ENCODE data around the gene TNFAIP8L3.

Gene TNFAIP8L3

DNA sequence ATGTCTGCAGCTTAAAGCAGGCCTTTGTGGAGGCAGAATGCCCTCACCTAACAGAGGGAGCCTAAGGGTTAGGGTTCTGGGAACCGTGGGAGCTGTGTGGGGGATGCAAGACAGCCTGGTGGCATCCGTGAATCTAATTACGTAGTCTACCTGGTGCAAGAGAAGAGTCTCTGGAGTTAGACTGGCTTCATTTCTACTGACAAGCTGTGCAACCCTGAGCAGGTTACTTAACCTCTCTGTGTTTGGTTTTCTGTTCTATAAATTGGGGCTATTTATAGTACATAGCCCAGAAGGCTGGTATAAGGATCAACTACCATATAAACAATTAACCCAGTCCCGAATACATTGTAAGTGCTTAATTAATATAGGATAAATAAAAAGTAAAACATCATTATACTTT is 8.3 kb downstream of the TNFAIP8L3 start:
- DNase-seq (ENCODE audit: insufficient read length) (no peak), FAIRE-seq (no peak)
- TF ChIP-seq POLR2A (IDR thresholded peaks at IDR 0.05; ENCODE audit: low read depth, low read length), result no peak
- no peak for TF ChIP-seq TAF1 (IDR thresholded peaks at IDR 0.05; ENCODE audit: borderline replicate concordance, low read depth, low read length)
- TF ChIP-seq POLR2AphosphoS5 (IDR thresholded peaks at IDR 0.05; ENCODE audit: low read depth, low read length), result no peak

DNA sequence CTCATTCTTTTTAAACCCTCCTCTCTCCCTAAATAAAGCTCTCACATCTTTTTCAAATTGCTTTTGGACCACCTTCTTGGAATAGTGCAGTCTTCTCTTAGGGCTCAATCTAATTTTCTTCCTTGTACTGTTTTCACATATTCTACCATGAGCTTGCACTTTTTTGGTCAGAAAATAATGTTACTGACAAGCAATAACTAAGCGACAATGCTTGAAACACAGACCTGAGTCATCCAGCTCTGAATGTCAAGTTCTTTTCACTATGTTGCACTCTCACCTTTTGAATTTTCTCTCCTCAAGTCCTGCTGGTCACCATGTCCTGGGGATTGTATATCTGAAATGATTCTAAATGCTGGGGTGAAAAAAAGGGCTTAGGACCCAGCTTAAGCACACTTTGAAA is 8.9 kb downstream of the TNFAIP8L3 start:
- DNase-seq (ENCODE audit: insufficient read length) (no peak), FAIRE-seq (no peak)
- TF ChIP-seq POLR2AphosphoS5 (IDR thresholded peaks at IDR 0.05; ENCODE audit: low read depth, low read length) (no peak), POLR2A (IDR thresholded peaks at IDR 0.05; ENCODE audit: low read depth, low read length) (no peak), TAF1 (IDR thresholded peaks at IDR 0.05; ENCODE audit: borderline replicate concordance, low read depth, low read length) (no peak)

DNA sequence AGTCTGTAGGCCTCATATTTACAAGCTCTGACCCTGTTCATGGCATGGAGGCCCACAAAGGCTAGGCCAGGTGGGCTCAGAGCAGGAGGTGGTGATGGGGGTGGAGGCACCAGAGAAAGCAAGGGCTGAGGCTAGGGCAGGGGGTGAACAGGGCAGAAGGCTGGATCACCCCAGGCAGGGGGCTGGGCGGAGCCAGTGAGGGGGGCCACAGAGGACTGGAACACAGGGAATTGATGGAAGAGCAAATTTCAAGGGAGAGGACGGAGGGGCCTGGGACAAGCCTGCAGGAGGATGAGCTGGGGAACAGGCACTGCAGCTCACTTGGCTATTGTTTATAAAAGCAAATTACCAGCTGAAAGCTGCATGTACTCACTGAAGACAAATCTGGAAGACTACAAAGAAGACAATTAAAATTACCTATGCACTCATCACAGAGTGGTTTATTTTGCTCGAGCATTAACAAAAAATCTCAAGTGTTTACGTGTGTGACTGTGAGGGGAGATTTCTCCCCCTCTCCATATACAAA is 11.0 kb downstream of the TNFAIP8L3 start:
- no peak for FAIRE-seq
- TF ChIP-seq POLR2AphosphoS5 (IDR thresholded peaks at IDR 0.05; ENCODE audit: low read depth, low read length), result no peak
- TF ChIP-seq POLR2A (IDR thresholded peaks at IDR 0.05; ENCODE audit: low read depth, low read length), result no peak
- TF ChIP-seq TAF1 (IDR thresholded peaks at IDR 0.05; ENCODE audit: borderline replicate concordance, low read depth, low read length), result no peak
- DNase-seq (ENCODE audit: insufficient read length), result no peak

DNA sequence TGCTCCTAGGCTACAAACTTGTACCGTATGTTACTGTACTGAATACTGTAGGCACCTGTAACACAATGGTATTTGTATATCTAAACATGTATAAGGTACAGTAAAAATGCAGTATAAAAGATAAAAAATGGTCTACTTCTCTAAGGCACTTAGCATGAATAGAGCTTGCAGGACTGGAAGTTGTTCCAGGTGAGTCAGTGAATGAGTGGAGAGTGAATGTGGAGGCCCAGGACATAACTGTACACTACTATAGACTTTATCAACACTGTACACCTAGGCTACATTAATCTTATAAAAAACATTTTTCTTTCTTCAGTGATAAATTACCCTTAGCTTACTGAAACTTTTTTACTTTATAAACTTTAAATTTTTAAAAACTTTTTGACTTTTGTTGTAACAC is 12.5 kb downstream of the TNFAIP8L3 start:
- no peak for TF ChIP-seq POLR2AphosphoS5 (IDR thresholded peaks at IDR 0.05; ENCODE audit: low read depth, low read length)
- no peak for FAIRE-seq

DNA sequence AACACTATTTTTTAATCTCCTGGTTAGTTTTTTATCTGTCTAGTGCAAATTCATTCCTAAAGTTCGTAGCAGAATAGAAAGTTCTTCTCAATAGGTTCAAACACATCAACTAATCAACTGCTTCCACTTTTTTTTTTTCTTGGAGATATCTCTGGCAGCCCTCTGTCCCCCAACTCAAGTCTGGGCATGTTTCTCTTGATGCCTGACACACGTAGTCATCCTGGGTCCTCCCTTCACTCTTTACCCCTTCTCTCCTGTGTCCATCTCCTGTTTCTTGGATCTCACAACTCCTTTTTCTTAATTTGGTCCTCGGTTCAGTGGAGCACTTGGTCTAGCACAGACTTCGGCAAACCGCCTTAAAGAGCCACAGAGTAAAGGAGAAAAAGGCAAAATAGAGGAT is 14.4 kb downstream of the TNFAIP8L3 start:
- DNase-seq (ENCODE audit: insufficient read length), result no peak
- no peak for TF ChIP-seq POLR2A (IDR thresholded peaks at IDR 0.05; ENCODE audit: low read depth, low read length)
- TF ChIP-seq POLR2AphosphoS5 (IDR thresholded peaks at IDR 0.05; ENCODE audit: low read depth, low read length), result no peak
- TF ChIP-seq TAF1 (IDR thresholded peaks at IDR 0.05; ENCODE audit: borderline replicate concordance, low read depth, low read length), result no peak
- FAIRE-seq, result no peak

More for the DNA sequence above, 12.5 kb downstream of the TNFAIP8L3 start:
- no peak for DNase-seq (ENCODE audit: insufficient read length)

DNA sequence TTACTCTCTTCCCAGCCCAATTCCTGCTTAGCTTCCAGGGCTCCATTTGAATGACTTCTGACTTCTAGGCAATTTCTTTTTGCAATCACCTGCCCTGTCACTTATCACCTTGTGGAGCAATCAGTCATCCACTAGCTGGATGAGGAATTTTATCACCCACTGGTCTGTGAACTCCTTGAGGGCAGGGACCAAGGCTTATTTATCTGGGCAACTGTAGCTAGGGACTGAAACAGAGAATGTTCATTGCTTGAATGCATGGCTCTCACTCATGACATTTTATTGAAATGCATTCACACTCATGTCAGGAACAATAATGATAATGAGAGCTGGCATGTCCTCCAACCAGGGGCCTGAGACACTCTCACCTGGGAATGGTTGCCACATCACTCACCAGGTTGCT is 15.5 kb downstream of the TNFAIP8L3 start:
- TF ChIP-seq TAF1 (IDR thresholded peaks at IDR 0.05; ENCODE audit: borderline replicate concordance, low read depth, low read length) (no peak), POLR2AphosphoS5 (IDR thresholded peaks at IDR 0.05; ENCODE audit: low read depth, low read length) (no peak), POLR2A (IDR thresholded peaks at IDR 0.05; ENCODE audit: low read depth, low read length) (no peak)
- DNase-seq (ENCODE audit: insufficient read length) (no peak), FAIRE-seq (no peak)

DNA sequence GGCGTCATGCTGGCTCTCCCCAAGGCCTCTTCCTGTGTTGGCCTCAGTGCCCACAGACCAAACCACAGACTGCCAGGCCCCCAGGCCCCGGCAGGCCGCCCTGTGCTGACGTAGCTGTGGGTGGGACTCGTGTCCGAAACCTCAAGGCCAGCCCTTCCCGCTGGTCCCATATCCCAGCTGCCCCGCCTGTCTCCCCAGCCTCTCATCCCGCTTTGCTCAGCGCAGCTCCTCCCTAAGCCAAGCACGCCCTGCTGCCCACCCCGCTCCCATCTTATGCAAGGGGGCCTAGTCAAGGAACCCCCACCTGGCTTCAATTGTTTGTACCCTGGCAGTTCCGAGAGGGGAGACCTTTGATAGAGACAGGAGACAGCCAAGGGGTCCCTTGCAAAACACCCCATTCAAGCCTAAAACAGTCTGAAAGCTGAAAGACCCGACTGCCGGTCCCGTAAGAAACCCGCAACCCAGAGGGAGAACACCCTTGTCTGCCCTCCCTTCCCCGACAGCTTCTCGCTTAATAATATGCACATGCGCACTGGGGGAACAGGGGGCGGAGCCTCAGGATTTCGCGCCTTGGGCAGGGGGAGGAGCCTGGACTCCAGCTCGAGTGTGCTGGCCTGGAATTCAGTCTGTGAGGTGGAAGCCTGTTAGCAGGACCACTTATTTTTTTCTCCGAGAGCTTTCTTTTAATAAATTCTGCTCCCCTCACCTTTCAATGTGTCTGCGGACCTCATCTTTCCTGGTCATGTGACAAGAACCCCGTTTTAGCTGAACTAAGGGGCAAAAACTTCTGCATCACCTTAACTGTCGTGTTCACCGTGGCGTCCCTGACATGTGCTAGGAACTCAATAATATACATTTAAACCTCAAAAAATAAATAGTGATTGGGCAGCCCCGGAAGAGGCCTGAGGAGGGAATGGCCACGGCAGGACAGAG is 17.2 kb downstream of the TNFAIP8L3 start:
- DNase-seq (ENCODE audit: insufficient read length), result no peak
- FAIRE-seq, result peak; percentile 51
- TF ChIP-seq POLR2AphosphoS5 (IDR thresholded peaks at IDR 0.05; ENCODE audit: low read depth, low read length) (peak; percentile 48), POLR2A (IDR thresholded peaks at IDR 0.05; ENCODE audit: low read depth, low read length) (peak; percentile 41; the same call in 1 of the 2 replicates), TAF1 (IDR thresholded peaks at IDR 0.05; ENCODE audit: borderline replicate concordance, low read depth, low read length) (no peak)

DNA sequence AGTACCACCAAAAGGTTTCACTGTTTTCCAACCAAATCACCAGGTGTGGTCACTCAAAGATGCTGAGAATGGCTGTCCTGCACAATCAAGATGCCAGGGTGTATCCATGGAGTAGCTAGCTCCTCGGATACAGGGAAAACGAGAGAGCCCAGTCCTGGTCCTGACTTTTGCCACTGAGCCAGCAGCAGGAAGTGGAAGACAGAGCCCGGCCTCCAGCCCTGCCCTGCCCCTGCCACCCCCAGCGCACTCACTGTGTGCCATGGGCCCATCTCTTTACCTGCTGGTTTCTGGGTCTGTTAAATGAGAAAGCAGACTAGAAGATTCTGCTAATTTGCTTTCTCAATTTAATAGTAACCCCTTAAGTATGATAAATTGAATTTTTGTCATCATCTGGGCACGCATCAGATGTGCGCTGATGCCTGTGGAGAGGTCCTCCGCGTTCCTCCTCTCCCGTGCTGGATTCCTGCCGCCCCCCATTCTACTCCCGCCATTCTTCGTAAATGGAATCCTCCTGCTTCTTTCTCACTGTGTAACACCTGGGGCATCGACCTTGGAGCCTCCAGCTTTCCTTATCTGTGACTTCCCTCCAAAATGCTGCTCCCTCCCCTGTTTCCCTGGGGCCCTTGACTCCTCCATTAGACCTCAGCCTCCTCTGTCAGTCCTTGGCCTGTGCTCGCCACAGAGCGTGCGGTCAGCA is 18.0 kb downstream of the TNFAIP8L3 start:
- DNase-seq (ENCODE audit: insufficient read length) (no peak), FAIRE-seq (no peak)
- TF ChIP-seq POLR2A (IDR thresholded peaks at IDR 0.05; ENCODE audit: low read depth, low read length) (no peak), POLR2AphosphoS5 (IDR thresholded peaks at IDR 0.05; ENCODE audit: low read depth, low read length) (no peak), TAF1 (IDR thresholded peaks at IDR 0.05; ENCODE audit: borderline replicate concordance, low read depth, low read length) (no peak)

DNA sequence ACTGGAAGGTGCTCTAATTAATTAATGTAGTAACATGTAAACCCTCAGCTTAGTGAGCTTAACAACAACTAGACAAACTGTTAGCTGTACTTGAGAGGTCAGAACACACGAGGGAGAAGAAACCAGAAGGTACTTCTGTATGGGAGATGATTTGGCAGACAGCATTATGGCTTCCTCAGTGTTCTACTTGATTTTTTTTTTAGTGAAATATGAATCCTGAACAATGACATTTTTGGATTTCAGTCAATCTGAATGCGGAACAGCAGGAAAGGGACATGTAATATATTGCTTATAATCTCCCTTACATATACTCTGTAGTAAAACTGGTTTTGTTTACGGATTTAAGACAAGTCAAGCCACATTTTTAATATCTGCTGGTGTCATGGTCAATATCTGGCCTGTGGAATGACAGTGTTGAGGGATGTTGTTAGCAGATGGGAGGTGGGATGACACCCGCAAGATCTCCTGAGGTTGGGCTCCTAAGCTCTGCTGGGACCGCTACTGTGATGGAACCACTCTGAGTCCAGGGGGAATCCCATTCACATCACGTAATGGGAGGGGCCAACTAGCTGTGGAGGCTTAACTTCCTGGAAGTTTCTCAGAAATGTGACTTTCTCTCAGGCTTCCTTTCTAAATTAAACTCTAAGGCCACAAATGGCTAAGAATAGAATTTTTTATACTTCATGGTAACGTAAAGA is 18.7 kb downstream of the TNFAIP8L3 start:
- FAIRE-seq (no peak), DNase-seq (ENCODE audit: insufficient read length) (no peak)
- TF ChIP-seq TAF1 (IDR thresholded peaks at IDR 0.05; ENCODE audit: borderline replicate concordance, low read depth, low read length) (no peak), POLR2AphosphoS5 (IDR thresholded peaks at IDR 0.05; ENCODE audit: low read depth, low read length) (no peak), POLR2A (IDR thresholded peaks at IDR 0.05; ENCODE audit: low read depth, low read length) (no peak)

DNA sequence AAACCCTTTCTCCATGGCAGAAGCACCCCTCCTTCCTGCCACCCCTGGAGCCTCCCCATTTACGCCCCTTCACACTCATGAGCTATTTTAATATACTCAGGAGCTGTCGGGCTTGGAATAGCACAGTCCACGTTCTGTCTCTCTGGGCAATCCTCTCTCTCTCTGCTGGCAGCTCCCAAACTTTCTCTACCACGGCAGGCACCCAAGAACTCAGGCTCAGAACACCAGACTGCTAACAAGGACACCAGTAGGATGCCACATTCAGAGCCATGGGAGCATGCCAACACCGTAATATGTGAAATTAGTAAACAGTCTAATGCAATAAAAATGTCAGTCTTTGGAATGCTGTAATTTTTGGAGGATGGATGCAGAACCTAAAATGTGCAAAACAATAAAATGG is 19.3 kb downstream of the TNFAIP8L3 start:
- no peak for FAIRE-seq
- no peak for DNase-seq (ENCODE audit: insufficient read length)
- TF ChIP-seq TAF1 (IDR thresholded peaks at IDR 0.05; ENCODE audit: borderline replicate concordance, low read depth, low read length) (no peak), POLR2A (IDR thresholded peaks at IDR 0.05; ENCODE audit: low read depth, low read length) (no peak), POLR2AphosphoS5 (IDR thresholded peaks at IDR 0.05; ENCODE audit: low read depth, low read length) (no peak)

DNA sequence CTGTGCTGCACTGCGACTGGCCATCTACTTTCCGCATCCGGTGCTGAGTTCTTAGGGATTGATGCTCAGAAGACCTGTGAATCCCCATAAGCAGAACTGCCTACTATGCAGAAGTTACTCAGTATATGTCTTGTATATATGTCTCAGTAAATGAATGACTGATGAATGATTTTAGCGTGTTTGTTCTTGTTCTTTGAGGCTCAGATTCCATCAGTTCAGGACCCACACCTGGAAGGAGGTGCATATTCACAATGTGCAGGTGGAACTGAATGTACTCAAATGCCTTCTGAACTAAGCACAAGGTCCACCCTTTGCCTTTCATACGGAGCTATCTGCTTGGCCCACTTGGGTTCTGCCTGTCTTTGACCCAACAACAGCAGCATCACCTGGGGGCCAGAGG is 19.8 kb downstream of the TNFAIP8L3 start:
- TF ChIP-seq POLR2AphosphoS5 (IDR thresholded peaks at IDR 0.05; ENCODE audit: low read depth, low read length) (no peak), POLR2A (IDR thresholded peaks at IDR 0.05; ENCODE audit: low read depth, low read length) (no peak), TAF1 (IDR thresholded peaks at IDR 0.05; ENCODE audit: borderline replicate concordance, low read depth, low read length) (no peak)
- no peak for FAIRE-seq

More for the DNA sequence above, 19.8 kb downstream of the TNFAIP8L3 start:
- DNase-seq (ENCODE audit: insufficient read length), result no peak

All from GM12892 (cell line).